ENCODE measurements around the gene PSMA3. TPM values are rescaled to one million over a fixed set of nuclear protein-coding genes. Genes with fewer than 3 reads are reported as not detected.

Gene PSMA3
- total and polyA plus RNA-seq, 10 of the 15 experiments (the other 5 are each of a cell fraction or from before 2014, with no cell fraction given), result 142 to 936 (median 400) TPM

- TF ChIP-seq, protein P1, sequence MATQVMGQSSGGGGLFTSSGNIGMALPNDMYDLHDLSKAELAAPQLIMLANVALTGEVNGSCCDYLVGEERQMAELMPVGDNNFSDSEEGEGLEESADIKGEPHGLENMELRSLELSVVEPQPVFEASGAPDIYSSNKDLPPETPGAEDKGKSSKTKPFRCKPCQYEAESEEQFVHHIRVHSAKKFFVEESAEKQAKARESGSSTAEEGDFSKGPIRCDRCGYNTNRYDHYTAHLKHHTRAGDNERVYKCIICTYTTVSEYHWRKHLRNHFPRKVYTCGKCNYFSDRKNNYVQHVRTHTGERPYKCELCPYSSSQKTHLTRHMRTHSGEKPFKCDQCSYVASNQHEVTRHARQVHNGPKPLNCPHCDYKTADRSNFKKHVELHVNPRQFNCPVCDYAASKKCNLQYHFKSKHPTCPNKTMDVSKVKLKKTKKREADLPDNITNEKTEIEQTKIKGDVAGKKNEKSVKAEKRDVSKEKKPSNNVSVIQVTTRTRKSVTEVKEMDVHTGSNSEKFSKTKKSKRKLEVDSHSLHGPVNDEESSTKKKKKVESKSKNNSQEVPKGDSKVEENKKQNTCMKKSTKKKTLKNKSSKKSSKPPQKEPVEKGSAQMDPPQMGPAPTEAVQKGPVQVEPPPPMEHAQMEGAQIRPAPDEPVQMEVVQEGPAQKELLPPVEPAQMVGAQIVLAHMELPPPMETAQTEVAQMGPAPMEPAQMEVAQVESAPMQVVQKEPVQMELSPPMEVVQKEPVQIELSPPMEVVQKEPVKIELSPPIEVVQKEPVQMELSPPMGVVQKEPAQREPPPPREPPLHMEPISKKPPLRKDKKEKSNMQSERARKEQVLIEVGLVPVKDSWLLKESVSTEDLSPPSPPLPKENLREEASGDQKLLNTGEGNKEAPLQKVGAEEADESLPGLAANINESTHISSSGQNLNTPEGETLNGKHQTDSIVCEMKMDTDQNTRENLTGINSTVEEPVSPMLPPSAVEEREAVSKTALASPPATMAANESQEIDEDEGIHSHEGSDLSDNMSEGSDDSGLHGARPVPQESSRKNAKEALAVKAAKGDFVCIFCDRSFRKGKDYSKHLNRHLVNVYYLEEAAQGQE (IDR thresholded peaks at IDR 0.05; ENCODE audit: low read depth, low read length), result no peak
- TF ChIP-seq KDM1A (IDR thresholded peaks at IDR 0.05; ENCODE audit: borderline replicate concordance) (no peak), MYC (IDR thresholded peaks at IDR 0.05; ENCODE audit: insufficient read depth, insufficient read length, insufficient replicate concordance, low read length, severe bottlenecking) (no peak), ZNF384 (IDR thresholded peaks at IDR 0.05; ENCODE audit: borderline replicate concordance, low read depth, low read length) (no peak), NR2C2 (IDR thresholded peaks at IDR 0.05; ENCODE audit: borderline replicate concordance, control insufficient read depth, insufficient read length, low read depth) (no peak), RAD21 (IDR thresholded peaks at IDR 0.05; ENCODE audit: insufficient read depth, low read depth, low read length) (no peak), TBL1XR1 (IDR thresholded peaks at IDR 0.05; ENCODE audit: low read depth, low read length) (no peak), TCF7 (IDR thresholded peaks at IDR 0.05; ENCODE audit: borderline replicate concordance) (no peak), ZNF207 (IDR thresholded peaks at IDR 0.05; ENCODE audit: borderline replicate concordance) (no peak), SMAD5 (IDR thresholded peaks at IDR 0.05; ENCODE audit: low read depth) (peak; percentile 37; the same call in 1 of the 2 replicates), SMARCA5 (IDR thresholded peaks at IDR 0.05) (no peak), NR2F1 (conservative IDR thresholded peaks at IDR 0.05) (0 out of 2 replicates have a peak, but pooled peaks have one; percentile 8), IKZF2 (IDR thresholded peaks at IDR 0.05) (no peak), EGR1 (IDR thresholded peaks at IDR 0.05; ENCODE audit: borderline replicate concordance in 1 of 2, low read depth in 2 of 2, low read length in 2 of 2) (peak in 1 of 2 experiments; percentile 46; a peak in 1 of 3 replicates), POLR2AphosphoS5 (IDR thresholded peaks at IDR 0.05; ENCODE audit: low read length) (0 out of 2 replicates have a peak, but pooled peaks have one; percentile 60), BMI1 (IDR thresholded peaks at IDR 0.05; ENCODE audit: borderline replicate concordance) (no peak), JUNB (IDR thresholded peaks at IDR 0.05) (no peak), MXI1 (IDR thresholded peaks at IDR 0.05; ENCODE audit: low read depth, low read length) (no peak; the same call in 1 of the 2 replicates)
- TF ChIP-seq, protein P2, sequence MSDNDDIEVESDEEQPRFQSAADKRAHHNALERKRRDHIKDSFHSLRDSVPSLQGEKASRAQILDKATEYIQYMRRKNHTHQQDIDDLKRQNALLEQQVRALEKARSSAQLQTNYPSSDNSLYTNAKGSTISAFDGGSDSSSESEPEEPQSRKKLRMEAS (IDR thresholded peaks at IDR 0.05; ENCODE audit: low read depth, low read length), result no peak
- TF ChIP-seq, protein P3, sequence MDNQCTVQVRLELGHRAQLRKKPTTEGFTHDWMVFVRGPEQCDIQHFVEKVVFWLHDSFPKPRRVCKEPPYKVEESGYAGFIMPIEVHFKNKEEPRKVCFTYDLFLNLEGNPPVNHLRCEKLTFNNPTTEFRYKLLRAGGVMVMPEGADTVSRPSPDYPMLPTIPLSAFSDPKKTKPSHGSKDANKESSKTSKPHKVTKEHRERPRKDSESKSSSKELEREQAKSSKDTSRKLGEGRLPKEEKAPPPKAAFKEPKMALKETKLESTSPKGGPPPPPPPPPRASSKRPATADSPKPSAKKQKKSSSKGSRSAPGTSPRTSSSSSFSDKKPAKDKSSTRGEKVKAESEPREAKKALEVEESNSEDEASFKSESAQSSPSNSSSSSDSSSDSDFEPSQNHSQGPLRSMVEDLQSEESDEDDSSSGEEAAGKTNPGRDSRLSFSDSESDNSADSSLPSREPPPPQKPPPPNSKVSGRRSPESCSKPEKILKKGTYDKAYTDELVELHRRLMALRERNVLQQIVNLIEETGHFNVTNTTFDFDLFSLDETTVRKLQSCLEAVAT (IDR thresholded peaks at IDR 0.05), result no peak
- TF ChIP-seq, protein P4, sequence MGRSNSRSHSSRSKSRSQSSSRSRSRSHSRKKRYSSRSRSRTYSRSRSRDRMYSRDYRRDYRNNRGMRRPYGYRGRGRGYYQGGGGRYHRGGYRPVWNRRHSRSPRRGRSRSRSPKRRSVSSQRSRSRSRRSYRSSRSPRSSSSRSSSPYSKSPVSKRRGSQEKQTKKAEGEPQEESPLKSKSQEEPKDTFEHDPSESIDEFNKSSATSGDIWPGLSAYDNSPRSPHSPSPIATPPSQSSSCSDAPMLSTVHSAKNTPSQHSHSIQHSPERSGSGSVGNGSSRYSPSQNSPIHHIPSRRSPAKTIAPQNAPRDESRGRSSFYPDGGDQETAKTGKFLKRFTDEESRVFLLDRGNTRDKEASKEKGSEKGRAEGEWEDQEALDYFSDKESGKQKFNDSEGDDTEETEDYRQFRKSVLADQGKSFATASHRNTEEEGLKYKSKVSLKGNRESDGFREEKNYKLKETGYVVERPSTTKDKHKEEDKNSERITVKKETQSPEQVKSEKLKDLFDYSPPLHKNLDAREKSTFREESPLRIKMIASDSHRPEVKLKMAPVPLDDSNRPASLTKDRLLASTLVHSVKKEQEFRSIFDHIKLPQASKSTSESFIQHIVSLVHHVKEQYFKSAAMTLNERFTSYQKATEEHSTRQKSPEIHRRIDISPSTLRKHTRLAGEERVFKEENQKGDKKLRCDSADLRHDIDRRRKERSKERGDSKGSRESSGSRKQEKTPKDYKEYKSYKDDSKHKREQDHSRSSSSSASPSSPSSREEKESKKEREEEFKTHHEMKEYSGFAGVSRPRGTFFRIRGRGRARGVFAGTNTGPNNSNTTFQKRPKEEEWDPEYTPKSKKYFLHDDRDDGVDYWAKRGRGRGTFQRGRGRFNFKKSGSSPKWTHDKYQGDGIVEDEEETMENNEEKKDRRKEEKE (IDR thresholded peaks at IDR 0.05), result no peak
Measured at GRCh38 chr14:58298477-58299400, 54.1 kb downstream of the PSMA3 start, which contains the start of gene ARID4A (continued).
